Subcutaneous adipose tissue (tissue), 4 donors: Measurements from ENCODE around the gene TCAF1. TPM values are rescaled to one million over a fixed set of nuclear protein-coding genes. Genes with fewer than 3 reads are reported as not detected.

ENCODE experiments used
- CTCF ChIP-seq: fragments of 450-650 bp; IDR thresholded peaks from one replicate; pipeline ENCODE4 v1.5.1; 2016; ENCODE audit warnings: low read depth, mild to moderate bottlenecking, control low read depth, antibody characterized with exemption, moderate library complexity
- total RNA-seq, 4 donors: library from RNA; depleted of rRNA; stranded (reverse); fragments of >200 nt; gene quantifications; one replicate each; pipeline ENCODE4 v1.1.0, GENCODE V29; 2016

The TCAF1 gene
- 10 to 100 TPM; 30.0 to 59.5 (median 39.5) TPM for total RNA-seq

GRCh38 chr7:143901668-143902331, at the start of gene TCAF1:
TSS of gene TCAF1 (minus strand) at chr7:143902176. CDS start at chr7:143876608, 25,568 bp downstream.
- no peak for TF ChIP-seq CTCF

- TF ChIP-seq CTCF: no peak
Observed at GRCh38 chr7:143948733-143949132, 46.8 kb upstream of the TCAF1 start.

GRCh38 chr7:143947111-143947510, 45.1 kb upstream of the TCAF1 start:
- TF ChIP-seq CTCF: no peak

- TF ChIP-seq CTCF: no peak
Observed at GRCh38 chr7:143945423-143945822, 43.4 kb upstream of the TCAF1 start.

- no peak for TF ChIP-seq CTCF
Observed at GRCh38 chr7:143938379-143939243, 36.6 kb upstream of the TCAF1 start.

- TF ChIP-seq CTCF: no peak
Observed at GRCh38 chr7:143936087-143937009, 34.4 kb upstream of the TCAF1 start.
